Posterior cingulate gyrus (tissue), 11 donors: ENCODE measurements around the gene TBC1D24.

ENCODE experiments used
- DNase-seq, 10 donors: peaks; one replicate each; pipeline versions ENCODE4 v3.0.0 to v3.0.0-alpha.2; 2020 to 2021; ENCODE audit warnings: mixed read lengths in 3 of 10
- intact Hi-C: fragments of 100-400 bp; cut with DNase I; formaldehyde crosslinking; loops from one replicate; pipeline ENCODE4 v1.15.1; 2023

The TBC1D24 gene

GRCh38 chr16:2466667-2467527 is 8.0 kb upstream of the TBC1D24 start:
- intact Hi-C loops = no loop called here

GRCh38 chr16:2467528-2468232 is 7.2 kb upstream of the TBC1D24 start:
- intact Hi-C loops = no loop called here
- peak in 9 of 10 donors; percentile 52 to 97 (median 80) for DNase-seq

More at GRCh38 chr16:2466667-2467527, 8.0 kb upstream of the TBC1D24 start:
- peak in 1 of 10 donors; percentile 83 for DNase-seq

GRCh38 chr16:2468233-2468724 is 6.6 kb upstream of the TBC1D24 start:
- DNase-seq = no peak
- intact Hi-C loops = no loop called here

- intact Hi-C loops = no loop called here
- DNase-seq = peak in 2 of 10 donors; percentile 57 to 90
Measured at GRCh38 chr16:2468725-2469398, 6.1 kb upstream of the TBC1D24 start.

- DNase-seq = peak in 2 of 10 donors; percentile 78 to 84
Measured at GRCh38 chr16:2469399-2470233, 5.3 kb upstream of the TBC1D24 start.

GRCh38 chr16:2470234-2470601 is 4.7 kb upstream of the TBC1D24 start:
- peak in 1 of 10 donors; percentile 56 for DNase-seq
- intact Hi-C loops = no loop called here

More at GRCh38 chr16:2469399-2470233, 5.3 kb upstream of the TBC1D24 start:
- intact Hi-C loops = no loop called here

- DNase-seq = peak in 3 of 10 donors; percentile 61 to 89 (median 83)
- intact Hi-C loops = no loop called here
Measured at GRCh38 chr16:2470603-2471015, 4.3 kb upstream of the TBC1D24 start.

GRCh38 chr16:2471016-2471652 is 3.8 kb upstream of the TBC1D24 start, which contains the start of gene NTN3:
NTN3 (plus strand) TSS chr16:2471297; CDS start chr16:2471702, 405 bp downstream.
- intact Hi-C loops = no loop called here
- peak in 1 of 10 donors; percentile 72 for DNase-seq

GRCh38 chr16:2471653-2472487 is 3.1 kb upstream of the TBC1D24 start:
- peak in 2 of 10 donors; percentile 77 to 87 for DNase-seq

GRCh38 chr16:2472488-2472864 is 2.5 kb upstream of the TBC1D24 start:
- intact Hi-C loops = no loop called here
- DNase-seq = no peak

More at GRCh38 chr16:2471653-2472487, 3.1 kb upstream of the TBC1D24 start:
- intact Hi-C loops = no loop called here

- intact Hi-C loops = no loop called here
- peak in 1 of 10 donors; percentile 72 for DNase-seq
Measured at GRCh38 chr16:2472885-2473445, 2.0 kb upstream of the TBC1D24 start.

- DNase-seq = peak in 1 of 10 donors; percentile 91
- intact Hi-C loops = no loop called here
Measured at GRCh38 chr16:2473446-2473926, 1.4 kb upstream of the TBC1D24 start.

- intact Hi-C loops = no loop called here
- DNase-seq = peak in 6 of 10 donors; percentile 51 to 92 (median 64)
Measured at GRCh38 chr16:2473999-2474876, 689 bp upstream of the TBC1D24 start.

GRCh38 chr16:2475413-2476344 is 752 bp downstream of the TBC1D24 start:
- intact Hi-C loops = no loop called here
- DNase-seq = peak in 1 of 10 donors; percentile 82

GRCh38 chr16:2476345-2476720 is 1.4 kb downstream of the TBC1D24 start:
- intact Hi-C loops = no loop called here
- no peak for DNase-seq

- intact Hi-C loops = no loop called here
- DNase-seq = no peak
Measured at GRCh38 chr16:2476741-2477140, 1.8 kb downstream of the TBC1D24 start.
